ENCODE measurements around the gene RPL19. TPM values are rescaled to one million over a fixed set of nuclear protein-coding genes. Genes with fewer than 3 reads are reported as not detected.
A peak's percentile ranks its signal among the peaks of the same experiment; 100 is the strongest.

RPL19 gene
- total RNA-seq, 1 experiment from 2014 or later = 3,055 TPM

DNA sequence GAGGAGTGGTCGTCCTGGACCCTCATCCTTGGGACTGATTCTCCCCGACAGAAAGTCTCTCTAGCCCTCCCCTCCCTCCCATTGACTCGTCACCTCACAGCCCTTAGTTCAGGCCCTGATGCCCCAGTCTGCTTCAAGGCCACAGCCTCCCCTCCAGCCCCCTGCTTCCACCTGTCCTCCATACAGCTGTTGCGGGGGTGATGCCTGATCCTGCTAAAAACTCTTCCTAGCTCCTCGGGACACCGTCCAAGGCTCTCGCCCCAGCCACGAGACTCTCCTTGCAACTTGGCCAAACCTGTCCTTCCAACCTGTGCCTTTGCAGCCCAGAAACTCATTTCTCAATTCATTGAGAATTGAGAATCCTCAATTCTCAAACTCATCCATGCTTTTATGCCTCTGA is 18.8 kb downstream of the RPL19 start:
- H3K27me3 Mint-ChIP-seq (ENCODE audit: insufficient read depth, unreplicated experiment) = peaks cover 3% of the 10 kb centered on the region
- no peak for DNase-seq (ENCODE audit: unreplicated experiment)
- no peaks in the 10 kb centered on the region for H3K9me3 Mint-ChIP-seq (ENCODE audit: unreplicated experiment)
- peaks cover 32% of the 10 kb centered on the region for H3K4me1 Mint-ChIP-seq (ENCODE audit: insufficient read depth, unreplicated experiment)
- H3K27ac Mint-ChIP-seq (ENCODE audit: low read depth, unreplicated experiment) = no peak overlapping the region
- H3K4me3 Mint-ChIP-seq (ENCODE audit: unreplicated experiment) = no peak overlapping the region
- intact Hi-C loops (cut with micrococcal nuclease) = no loop called here
- H3K36me3 Mint-ChIP-seq (ENCODE audit: insufficient read depth, unreplicated experiment) = peaks cover 6% of the 10 kb centered on the region
- TF ChIP-seq, protein P1, sequence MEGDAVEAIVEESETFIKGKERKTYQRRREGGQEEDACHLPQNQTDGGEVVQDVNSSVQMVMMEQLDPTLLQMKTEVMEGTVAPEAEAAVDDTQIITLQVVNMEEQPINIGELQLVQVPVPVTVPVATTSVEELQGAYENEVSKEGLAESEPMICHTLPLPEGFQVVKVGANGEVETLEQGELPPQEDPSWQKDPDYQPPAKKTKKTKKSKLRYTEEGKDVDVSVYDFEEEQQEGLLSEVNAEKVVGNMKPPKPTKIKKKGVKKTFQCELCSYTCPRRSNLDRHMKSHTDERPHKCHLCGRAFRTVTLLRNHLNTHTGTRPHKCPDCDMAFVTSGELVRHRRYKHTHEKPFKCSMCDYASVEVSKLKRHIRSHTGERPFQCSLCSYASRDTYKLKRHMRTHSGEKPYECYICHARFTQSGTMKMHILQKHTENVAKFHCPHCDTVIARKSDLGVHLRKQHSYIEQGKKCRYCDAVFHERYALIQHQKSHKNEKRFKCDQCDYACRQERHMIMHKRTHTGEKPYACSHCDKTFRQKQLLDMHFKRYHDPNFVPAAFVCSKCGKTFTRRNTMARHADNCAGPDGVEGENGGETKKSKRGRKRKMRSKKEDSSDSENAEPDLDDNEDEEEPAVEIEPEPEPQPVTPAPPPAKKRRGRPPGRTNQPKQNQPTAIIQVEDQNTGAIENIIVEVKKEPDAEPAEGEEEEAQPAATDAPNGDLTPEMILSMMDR (IDR thresholded peaks at IDR 0.05; ENCODE audit: unreplicated experiment) = no peak
- BruUV-seq (replicated peaks) = no TSS peak
- ChIA-PET CTCF (interaction anchor here (0.6 to 1.2 kb wide), 3 partner anchors 13 to 26 kb away, joined by 3 read pairs; no protein-coding TSS in a partner anchor), POLR2A (interaction anchor here (0.5 to 0.6 kb wide), 2 partner anchors 17 to 147 kb away, joined by 3 read pairs; no protein-coding TSS in a partner anchor)

- intact Hi-C loops (cut with micrococcal nuclease) = no loop called here
- H3K27ac Mint-ChIP-seq (ENCODE audit: low read depth, unreplicated experiment) = no peak overlapping the region
- TF ChIP-seq, protein P1 (IDR thresholded peaks at IDR 0.05; ENCODE audit: unreplicated experiment) = no peak
- ChIA-PET POLR2A (interaction anchor here (0.6 to 0.9 kb wide), 2 partner anchors 11 to 17 kb away, joined by 3 to 4 read pairs; no protein-coding TSS in a partner anchor), CTCF (interaction anchor here (1.2 kb wide), 1 partner anchor 13 kb away, joined by 3 read pairs; no protein-coding TSS in a partner anchor)
- no peaks in the 10 kb centered on the region for H3K9me3 Mint-ChIP-seq (ENCODE audit: unreplicated experiment)
- no peak for DNase-seq (ENCODE audit: unreplicated experiment)
- H3K36me3 Mint-ChIP-seq (ENCODE audit: insufficient read depth, unreplicated experiment) = peaks cover 6% of the 10 kb centered on the region
- no TSS peak for BruUV-seq (replicated peaks)
- no peak overlapping the region for H3K4me3 Mint-ChIP-seq (ENCODE audit: unreplicated experiment)
- H3K27me3 Mint-ChIP-seq (ENCODE audit: insufficient read depth, unreplicated experiment) = peaks cover 11% of the 10 kb centered on the region
- peaks cover 26% of the 10 kb centered on the region for H3K4me1 Mint-ChIP-seq (ENCODE audit: insufficient read depth, unreplicated experiment)
Measured at GRCh38 chr17:39219647-39220154, 19.6 kb downstream of the RPL19 start.

- H3K27ac Mint-ChIP-seq (ENCODE audit: low read depth, unreplicated experiment) = peak overlapping the region; percentile 25
- BruUV-seq (replicated peaks) = no TSS peak
- CTCF ChIA-PET = interaction anchor here (1.4 to 2.5 kb wide), 2 partner anchors 11 to 15 kb away, joined by 3 to 7 read pairs; no protein-coding TSS in a partner anchor
- peaks cover 6% of the 10 kb centered on the region for H3K36me3 Mint-ChIP-seq (ENCODE audit: insufficient read depth, unreplicated experiment)
- peaks cover 25% of the 10 kb centered on the region for H3K4me1 Mint-ChIP-seq (ENCODE audit: insufficient read depth, unreplicated experiment)
- POLR2A ChIA-PET = interaction anchor here (0.9 to 1.0 kb wide), 2 partner anchors 13 to 22 kb away, joined by 3 to 4 read pairs; partner anchors contain the start of gene RPL19
- no peaks in the 10 kb centered on the region for H3K9me3 Mint-ChIP-seq (ENCODE audit: unreplicated experiment)
- no peak for DNase-seq (ENCODE audit: unreplicated experiment)
- intact Hi-C loops (cut with micrococcal nuclease) = no loop called here
- TF ChIP-seq, protein P1 (IDR thresholded peaks at IDR 0.05; ENCODE audit: unreplicated experiment) = no peak
- H3K27me3 Mint-ChIP-seq (ENCODE audit: insufficient read depth, unreplicated experiment) = peaks cover 28% of the 10 kb centered on the region
- no peak overlapping the region for H3K4me3 Mint-ChIP-seq (ENCODE audit: unreplicated experiment)
Measured at GRCh38 chr17:39221572-39221971, 21.5 kb downstream of the RPL19 start.

GRCh38 chr17:39222151-39222550 is 22.1 kb downstream of the RPL19 start:
- intact Hi-C loops (cut with micrococcal nuclease) = no loop called here
- Mint-ChIP-seq H3K4me3 (ENCODE audit: unreplicated experiment) (no peak overlapping the region), H3K36me3 (ENCODE audit: insufficient read depth, unreplicated experiment) (peaks cover 2% of the 10 kb centered on the region), H3K4me1 (ENCODE audit: insufficient read depth, unreplicated experiment) (peaks cover 25% of the 10 kb centered on the region), H3K27ac (ENCODE audit: low read depth, unreplicated experiment) (peak overlapping the region; percentile 25), H3K27me3 (ENCODE audit: insufficient read depth, unreplicated experiment) (peaks cover 30% of the 10 kb centered on the region), H3K9me3 (ENCODE audit: unreplicated experiment) (no peaks in the 10 kb centered on the region)
- DNase-seq (ENCODE audit: unreplicated experiment) = peak; percentile 76
- ChIA-PET POLR2A (interaction anchor here (1.0 to 1.9 kb wide), 2 partner anchors 9 to 22 kb away, joined by 4 to 8 read pairs; partner anchors contain the start of gene RPL19), CTCF (interaction anchor here (1.4 to 2.5 kb wide), 3 partner anchors 10 to 23 kb away, joined by 3 to 10 read pairs (median 7); no protein-coding TSS in a partner anchor)
- BruUV-seq (replicated peaks) = no TSS peak
- TF ChIP-seq, protein P1 (IDR thresholded peaks at IDR 0.05; ENCODE audit: unreplicated experiment) = no peak
